ENCODE measurements around the gene CRYBB1. TPM values are rescaled to one million over a fixed set of nuclear protein-coding genes. Genes with fewer than 3 reads are reported as not detected.

The CRYBB1 gene
- total and polyA plus RNA-seq, 2 experiments from 2014 or later, result 1.6 to 3.7 TPM

GRCh38 chr22:26610072-26610958 lies 7.5 kb downstream of the CRYBB1 start (continued):
- TF ChIP-seq ZNF331 (CRISPR knock-in tag; IDR thresholded peaks at IDR 0.05; ENCODE audit: low read depth), result no peak
- no peak for TF ChIP-seq CTCF (conservative IDR thresholded peaks at IDR 0.05; ENCODE audit: low read depth in 2 of 2)
- TF ChIP-seq STAT1 (IDR thresholded peaks at IDR 0.05; ENCODE audit: unreplicated experiment), result no peak
- no peak for TF ChIP-seq EZH2phosphoT487 (IDR thresholded peaks at IDR 0.05; ENCODE audit: unreplicated experiment)
- no peak for TF ChIP-seq ETS1 (IDR thresholded peaks at IDR 0.05)
- no peak for TF ChIP-seq CREB1 (CRISPR knock-in tag; IDR thresholded peaks at IDR 0.05; ENCODE audit: low read depth)

GRCh38 chr22:26609287-26609686 lies 8.5 kb downstream of the CRYBB1 start:
- ATAC-seq (no peak), DNase-seq (ENCODE audit: low spot score) (no peak)
- H3K36me3 ChIP-seq (ENCODE audit: insufficient read depth), result no peaks in the 10 kb centered on the region
- H3K27ac ChIP-seq (ENCODE audit: low read depth), result no peak overlapping the region
- H3K79me2 ChIP-seq (replicated peaks; ENCODE audit: insufficient read depth), result no peaks in the 10 kb centered on the region
- H3F3A ChIP-seq (replicated peaks; ENCODE audit: low read depth), result peaks cover 6% of the 10 kb centered on the region; the same call in 1 of the 2 replicates
- Mint-ChIP-seq H3K9me3 (no peaks in the 10 kb centered on the region), H3K36me3 (ENCODE audit: low read depth) (no peaks in the 10 kb centered on the region), H3K27me3 (ENCODE audit: insufficient read depth, low read depth, poor library complexity) (peaks cover 32% of the 10 kb centered on the region), H3K27ac (no peak overlapping the region), H3K4me1 (peaks cover 36% of the 10 kb centered on the region), H3K4me3 (no peak overlapping the region)
- peak overlapping the region; percentile 44; the same call in 1 of the 2 replicates for H3K4me2 ChIP-seq
- H3K4me1 ChIP-seq (ENCODE audit: insufficient read depth), result peaks cover 41% of the 10 kb centered on the region
- no peak overlapping the region for H3K4me3 ChIP-seq
- H3K27me3 ChIP-seq (ENCODE audit: insufficient read depth), result peaks cover 20% of the 10 kb centered on the region
- no peaks in the 10 kb centered on the region; the same call in 1 of the 2 replicates for H3K9me2 ChIP-seq (ENCODE audit: insufficient read depth)
- H2AFZ ChIP-seq, result no peak overlapping the region
- no peaks in the 10 kb centered on the region for H4K20me1 ChIP-seq (replicated peaks; ENCODE audit: insufficient read depth)
- no peak for TF ChIP-seq NANOG (IDR thresholded peaks at IDR 0.05; ENCODE audit: borderline replicate concordance)
- no peak for TF ChIP-seq POLR2AphosphoS5 (IDR thresholded peaks at IDR 0.05; ENCODE audit: low read depth)
- no peak for TF ChIP-seq ZNF462 (CRISPR knock-in tag; IDR thresholded peaks at IDR 0.05)
- TF ChIP-seq EZH2phosphoT487 (IDR thresholded peaks at IDR 0.05; ENCODE audit: unreplicated experiment), result no peak
- TF ChIP-seq STAT1 (IDR thresholded peaks at IDR 0.05; ENCODE audit: unreplicated experiment), result no peak
- no peak for TF ChIP-seq REST (IDR thresholded peaks at IDR 0.05; ENCODE audit: unreplicated experiment)
- no peak for TF ChIP-seq JUNB (IDR thresholded peaks at IDR 0.05; ENCODE audit: unreplicated experiment)
